Skin of body (tissue), 2 donors: ENCODE measurements around the gene MYO7B. TPM values are rescaled to one million over a fixed set of nuclear protein-coding genes. Genes with fewer than 3 reads are reported as not detected.

Experiments used
- DNase-seq: peaks from one replicate; lab custom pipeline; 2025; lab: John Stamatoyannopoulos, UW
- total RNA-seq: library from RNA; depleted of rRNA; stranded (reverse); fragments of >200 nt; gene quantifications from one replicate; pipeline ENCODE4 v1.2.3, GENCODE V29; 2014

The MYO7B gene
- total RNA-seq, 1 donor from 2014 or later, result 0.49 TPM

GRCh38 chr2:127636248-127637235, 101.1 kb downstream of the MYO7B start:
- no peak for DNase-seq

- DNase-seq, result no peak
These were observed 101.8 kb downstream of the MYO7B start for GRCh38 chr2:127637236-127637630.

- peak; percentile 66 for DNase-seq
These were observed 102.3 kb downstream of the MYO7B start for GRCh38 chr2:127637725-127638252.

GRCh38 chr2:127638361-127639110, 103.1 kb downstream of the MYO7B start:
- DNase-seq, result no peak

GRCh38 chr2:127639111-127639474, 103.6 kb downstream of the MYO7B start:
- no peak for DNase-seq

- DNase-seq, result no peak
These were observed 104.9 kb downstream of the MYO7B start for GRCh38 chr2:127640082-127641072.

- no peak for DNase-seq
These were observed 105.7 kb downstream of the MYO7B start for GRCh38 chr2:127641133-127641532.

GRCh38 chr2:127641846-127642507, 106.5 kb downstream of the MYO7B start:
- DNase-seq, result no peak

- DNase-seq, result no peak
These were observed 107.4 kb downstream of the MYO7B start for GRCh38 chr2:127642706-127643438.

- DNase-seq, result no peak
These were observed 108.1 kb downstream of the MYO7B start for GRCh38 chr2:127643439-127644065.

GRCh38 chr2:127644066-127645025, 108.9 kb downstream of the MYO7B start:
- no peak for DNase-seq

- DNase-seq, result no peak
These were observed 109.5 kb downstream of the MYO7B start for GRCh38 chr2:127645026-127645394.

GRCh38 chr2:127645395-127646291, 110.2 kb downstream of the MYO7B start, which contains the start of gene GPR17:
TSS of gene GPR17 (plus strand) at chr2:127646153. CDS start at chr2:127650736, 4,583 bp downstream.
- DNase-seq, result no peak

- no peak for DNase-seq
These were observed 111.2 kb downstream of the MYO7B start for GRCh38 chr2:127646487-127647241.

GRCh38 chr2:127647242-127648190, 112.0 kb downstream of the MYO7B start:
- DNase-seq, result no peak
